Esophagus muscularis mucosa (tissue), 3 donors: ENCODE results near the gene LACTB.

Experiments used
- CTCF ChIP-seq, 3 experiments: fragments of 200-600 bp in 2 of 3; fragments of 450-650 bp in 1 of 3; sonication (generic) in 2 of 3; IDR thresholded peaks; one replicate each; pipeline ENCODE4 v1.5.1; 2017 to 2019; ENCODE audit warnings: antibody characterized with exemption in 3 of 3, mild to moderate bottlenecking in 2 of 3, moderate library complexity in 1 of 3
- POLR2A ChIP-seq: fragments of 450-650 bp; IDR thresholded peaks from one replicate; pipeline ENCODE4 v1.6.1; 2017; ENCODE audit warnings: antibody characterized with exemption, moderate library complexity, mild to moderate bottlenecking, low read depth

GRCh38 chr15:63172376-63172775 is 50.7 kb downstream of the LACTB start:
- no peak for TF ChIP-seq POLR2A
- no peak for TF ChIP-seq CTCF (IDR thresholded peaks at IDR 0.05)
